K562 (cell line): ENCODE data around the gene TRIM40. TPM values are rescaled to one million over a fixed set of nuclear protein-coding genes. Genes with fewer than 3 reads are reported as not detected.

Experiments
- ARID1B ChIP-seq: fragments of 450-650 bp; IDR thresholded peaks from 2 replicates; pipeline ENCODE4 v1.6.1; 2016; ENCODE audit warnings: antibody characterized with exemption, mild to moderate bottlenecking, inconsistent platforms
- CC2D1A ChIP-seq: fragments of 450-650 bp; IDR thresholded peaks from 2 replicates; pipeline ENCODE4 v1.6.1; 2017; ENCODE audit warnings: mild to moderate bottlenecking
- CCNT2 ChIP-seq: IDR thresholded peaks from 2 replicates; pipeline ENCODE4 v1.6.1; 2011; ENCODE audit warnings: borderline replicate concordance, low read depth, mild to moderate bottlenecking, moderate library complexity, mixed read lengths, low read length; ENCODE audit not compliant: insufficient read length; ENCODE audit errors: extremely low read depth
- CREM ChIP-seq: IDR thresholded peaks from 2 replicates; pipeline ENCODE4 v1.6.1; 2014; ENCODE audit warnings: antibody characterized with exemption, low read depth
- ETV1 ChIP-seq: fragments of 450-650 bp; conservative IDR thresholded peaks from 2 replicates; pipeline ENCODE4 v1.6.1; 2016; ENCODE audit warnings: missing genetic modification characterization, control low read depth, low read depth, missing compliant biosample characterization
- FUS ChIP-seq: fragments of 200-400 bp; formaldehyde crosslinking; optimal IDR thresholded peaks from 2 replicates; pipeline ENCODE3; 2017; ENCODE audit warnings: low read depth, low read length
- HNRNPK ChIP-seq: fragments of 200-400 bp; formaldehyde crosslinking; IDR thresholded peaks from one replicate; pipeline ENCODE4 v1.6.1; 2018; ENCODE audit warnings: mild to moderate bottlenecking, low read depth, low read length; ENCODE audit not compliant: poor library complexity, severe bottlenecking
- JUND ChIP-seq, 2 experiments: IDR thresholded peaks; 2 replicates in 1 of 2; 3 replicates in 1 of 2; pipeline ENCODE4 v1.6.1; 2011; ENCODE audit warnings: borderline replicate concordance in 2 of 2, low read depth in 2 of 2, low read length in 2 of 2, improper control_type of control experiment in 1 of 2, missing biosample characterization in 1 of 2, missing genetic modification characterization in 1 of 2, missing genetic modification reagents in 1 of 2
- KAT2B ChIP-seq: IDR thresholded peaks from one replicate; pipeline ENCODE4 v1.6.1; 2012; ENCODE audit warnings: low read depth, mild to moderate bottlenecking, control low read depth, inconsistent platforms, low read length, moderate library complexity
- KDM4B ChIP-seq, 2 experiments: fragments of 450-650 bp in 1 of 2; sonication (generic) in 1 of 2; IDR thresholded peaks; 2 replicates each; pipeline ENCODE4 v1.6.1; 2016 to 2017; ENCODE audit warnings: borderline replicate concordance in 2 of 2, antibody characterized with exemption in 1 of 2, low read depth in 1 of 2, mild to moderate bottlenecking in 1 of 2
- L3MBTL2 ChIP-seq: fragments of 450-650 bp; IDR thresholded peaks from 2 replicates; pipeline ENCODE4 v1.6.1; 2016; ENCODE audit warnings: mild to moderate bottlenecking, moderate library complexity
- LCOR ChIP-seq: sonication (generic); formaldehyde crosslinking; IDR thresholded peaks from 2 replicates; pipeline ENCODE4 v1.8.0; 2022; ENCODE audit warnings: mild to moderate bottlenecking, missing genetic modification reagents
- MCM7 ChIP-seq, 2 experiments: fragments of 450-650 bp; IDR thresholded peaks; 2 replicates each; pipeline ENCODE4 v1.6.1; 2016 to 2018
- MLLT1 ChIP-seq, 2 experiments: fragments of 450-650 bp; IDR thresholded peaks; 2 replicates each; pipeline ENCODE4 v1.6.1; 2016
- MTA2 ChIP-seq: fragments of 450-650 bp; IDR thresholded peaks from 2 replicates; pipeline ENCODE4 v1.6.1; 2016; ENCODE audit warnings: low read depth
- PKNOX1 ChIP-seq: fragments of 450-650 bp; IDR thresholded peaks from 2 replicates; pipeline ENCODE4 v1.6.1; 2016
- PRPF4 ChIP-seq: fragments of 200-400 bp; formaldehyde crosslinking; IDR thresholded peaks from one replicate; pipeline ENCODE4 v1.6.1; 2017; ENCODE audit warnings: low read length, low read depth, mild to moderate bottlenecking; ENCODE audit not compliant: insufficient read depth, poor library complexity, severe bottlenecking
- RBM15 ChIP-seq: fragments of 200-400 bp; formaldehyde crosslinking; IDR thresholded peaks from 2 replicates; pipeline ENCODE4 v1.6.1; 2018; ENCODE audit warnings: mild to moderate bottlenecking, low read length, moderate library complexity; ENCODE audit not compliant: insufficient read depth
- SREBF1 ChIP-seq: fragments of 150-350 bp; IDR thresholded peaks from 2 replicates; pipeline ENCODE4 v1.6.1; 2014; ENCODE audit warnings: antibody characterized with exemption, low read depth, low read length, borderline replicate concordance
- TCF7 ChIP-seq: sonication (generic); IDR thresholded peaks from 2 replicates; pipeline ENCODE4 v1.6.1; 2016; ENCODE audit warnings: antibody characterized with exemption, borderline replicate concordance
- TGIF2 ChIP-seq: sonication (generic); formaldehyde crosslinking; IDR thresholded peaks from 2 replicates; pipeline ENCODE4 v1.8.1; 2022; ENCODE audit warnings: mild to moderate bottlenecking, missing genetic modification reagents, moderate library complexity
- TRIM24 ChIP-seq, 2 experiments: fragments of 450-650 bp; IDR thresholded peaks; 2 replicates each; pipeline ENCODE4 v1.6.1; 2016
- WHSC1 ChIP-seq: IDR thresholded peaks from one replicate; pipeline ENCODE4 v1.6.1; 2012; ENCODE audit warnings: low read length, control low read depth, inconsistent platforms
- ZNF668 ChIP-seq: fragments of 250-450 bp; sonication (Bioruptor Pico); IDR thresholded peaks from 2 replicates; pipeline ENCODE4 v1.8.0; 2022; ENCODE audit warnings: mild to moderate bottlenecking, inconsistent platforms
- polyA plus RNA-seq, 8 experiments: library from polyadenylated mRNA; depleted of rRNA in 4 of 8; stranded (reverse) in 5 of 8; unstranded in 3 of 8; fragments of >200 nt; fragmentation: Nextera tagmentation in 2 of 8; fragmentation: Illumina TruSeq in 1 of 8; extraction: Ambion mirVana in 2 of 8; extraction: Trizol in 1 of 8; gene quantifications; 2 replicates each; pipeline versions ENCODE4 v1.2.1 to v1.2.3, GENCODE V29; 2011 to 2014; ENCODE audit warnings: inconsistent platforms in 1 of 8, missing spikeins in 1 of 8
- total RNA-seq, 7 experiments: library from RNA; depleted of rRNA in 6 of 7; stranded (reverse); fragments of >200 nt in 6 of 7; fragmentation: Illumina TruSeq in 2 of 7; extraction: Trizol in 2 of 7; gene quantifications; 2 replicates each; pipeline versions ENCODE4 v1.2.1 to v1.2.3, GENCODE V29; 2011 to 2021; ENCODE audit warnings: low replicate concordance in 1 of 7
- TF ChIP-seq, protein P1 (sequence below): fragments of 450-650 bp; conservative IDR thresholded peaks from 2 replicates; pipeline ENCODE4 v1.6.1; 2016; ENCODE audit warnings: missing genetic modification characterization, low read depth, mild to moderate bottlenecking, missing compliant biosample characterization, moderate library complexity

Gene TRIM40
- total and polyA plus RNA-seq, 9 of the 15 experiments (the other 6 are each of a cell fraction or from before 2014, with no cell fraction given) = 0.04 to 0.08 TPM; not detected in 7

GRCh38 chr6:30102970-30103871, 32.7 kb upstream of the TRIM40 start (continued):
- TF ChIP-seq CREM (peak; percentile 44), CC2D1A (peak; percentile 78), L3MBTL2 (0 out of 2 replicates have a peak, but pooled peaks have one; percentile 26), PRPF4 (no peak), MCM7 (IDR thresholded peaks at IDR 0.05) (no peak), ZNF668 (CRISPR knock-in tag) (no peak), TGIF2 (no peak), PKNOX1 (no peak), KAT2B (no peak), JUND (IDR thresholded peaks at IDR 0.05; ENCODE audit: borderline replicate concordance, low read depth, low read length) (0 out of 2 replicates have a peak, but pooled peaks have one; percentile 33), JUND (tag; IDR thresholded peaks at IDR 0.05; ENCODE audit: borderline replicate concordance, low read depth, low read length) (no peak; the same call in 2 of the 3 replicates), CCNT2 (no peak), WHSC1 (no peak), RBM15 (no peak), TCF7 (no peak), ETV1 (tag) (peak; percentile 58), SREBF1 (no peak), FUS (no peak), LCOR (CRISPR knock-in tag) (0 out of 2 replicates have a peak, but pooled peaks have one; percentile 22), KDM4B (IDR thresholded peaks at IDR 0.05; ENCODE audit: borderline replicate concordance in 2 of 2, low read depth in 1 of 2) (0 out of 4 replicates have a peak, but pooled peaks of 1 of the 2 experiments have one; percentile 54), MLLT1 (IDR thresholded peaks at IDR 0.05) (0 out of 4 replicates have a peak, but pooled peaks of 1 of the 2 experiments have one; percentile 24), ARID1B (peak; percentile 34; the same call in 1 of the 2 replicates), HNRNPK (no peak), TRIM24 (IDR thresholded peaks at IDR 0.05) (0 out of 4 replicates have a peak, but pooled peaks of 1 of the 2 experiments have one; percentile 30), MTA2 (no peak)
- TF ChIP-seq, protein P1, sequence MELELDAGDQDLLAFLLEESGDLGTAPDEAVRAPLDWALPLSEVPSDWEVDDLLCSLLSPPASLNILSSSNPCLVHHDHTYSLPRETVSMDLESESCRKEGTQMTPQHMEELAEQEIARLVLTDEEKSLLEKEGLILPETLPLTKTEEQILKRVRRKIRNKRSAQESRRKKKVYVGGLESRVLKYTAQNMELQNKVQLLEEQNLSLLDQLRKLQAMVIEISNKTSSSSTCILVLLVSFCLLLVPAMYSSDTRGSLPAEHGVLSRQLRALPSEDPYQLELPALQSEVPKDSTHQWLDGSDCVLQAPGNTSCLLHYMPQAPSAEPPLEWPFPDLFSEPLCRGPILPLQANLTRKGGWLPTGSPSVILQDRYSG (tag) = no peak
